Measurements from ENCODE around the gene CRTAP. TPM values are rescaled to one million over a fixed set of nuclear protein-coding genes. Genes with fewer than 3 reads are reported as not detected.
A peak's percentile ranks its signal among the peaks of the same experiment; 100 is the strongest.
"Not testable (repeated sequence)": the region's sequence is repeated elsewhere in the genome, so short reads cannot be mapped to it uniquely, and the experiment has no call there.

Gene CRTAP
- total RNA-seq, 4 donors from 2014 or later, result 174 to 687 (median 286) TPM

GRCh38 chr3:33071946-33072345 is 41.9 kb upstream of the CRTAP start:
- H3K27ac ChIP-seq, result no peak overlapping the region
- no peaks in the 10 kb centered on the region for H3K36me3 ChIP-seq
- intact Hi-C loops (cut with DNase I; ENCODE audit: low total_unique reads), result no loop called here
- no peak overlapping the region for H3K4me3 ChIP-seq
- no peaks in the 10 kb centered on the region for H3K9me3 ChIP-seq
- no peaks in the 10 kb centered on the region for H3K4me1 ChIP-seq
- no peak for DNase-seq
- TF ChIP-seq, protein P1, sequence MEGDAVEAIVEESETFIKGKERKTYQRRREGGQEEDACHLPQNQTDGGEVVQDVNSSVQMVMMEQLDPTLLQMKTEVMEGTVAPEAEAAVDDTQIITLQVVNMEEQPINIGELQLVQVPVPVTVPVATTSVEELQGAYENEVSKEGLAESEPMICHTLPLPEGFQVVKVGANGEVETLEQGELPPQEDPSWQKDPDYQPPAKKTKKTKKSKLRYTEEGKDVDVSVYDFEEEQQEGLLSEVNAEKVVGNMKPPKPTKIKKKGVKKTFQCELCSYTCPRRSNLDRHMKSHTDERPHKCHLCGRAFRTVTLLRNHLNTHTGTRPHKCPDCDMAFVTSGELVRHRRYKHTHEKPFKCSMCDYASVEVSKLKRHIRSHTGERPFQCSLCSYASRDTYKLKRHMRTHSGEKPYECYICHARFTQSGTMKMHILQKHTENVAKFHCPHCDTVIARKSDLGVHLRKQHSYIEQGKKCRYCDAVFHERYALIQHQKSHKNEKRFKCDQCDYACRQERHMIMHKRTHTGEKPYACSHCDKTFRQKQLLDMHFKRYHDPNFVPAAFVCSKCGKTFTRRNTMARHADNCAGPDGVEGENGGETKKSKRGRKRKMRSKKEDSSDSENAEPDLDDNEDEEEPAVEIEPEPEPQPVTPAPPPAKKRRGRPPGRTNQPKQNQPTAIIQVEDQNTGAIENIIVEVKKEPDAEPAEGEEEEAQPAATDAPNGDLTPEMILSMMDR (IDR thresholded peaks at IDR 0.05), result no peak
- no peak for TF ChIP-seq POLR2A (IDR thresholded peaks at IDR 0.05)
- no peaks in the 10 kb centered on the region for H3K27me3 ChIP-seq

GRCh38 chr3:33074217-33075067 is 39.4 kb upstream of the CRTAP start:
- Histone ChIP-seq H3K4me3 (no peak overlapping the region), H3K4me1 (no peaks in the 10 kb centered on the region), H3K36me3 (no peaks in the 10 kb centered on the region), H3K27ac (no peak overlapping the region), H3K9me3 (no peaks in the 10 kb centered on the region), H3K27me3 (no peaks in the 10 kb centered on the region)
- TF ChIP-seq POLR2A (IDR thresholded peaks at IDR 0.05), result no peak
- TF ChIP-seq, protein P1 (IDR thresholded peaks at IDR 0.05), result peak; percentile 42 to 64 (median 58)
- intact Hi-C loops (cut with DNase I; ENCODE audit: low total_unique reads), result no loop called here
- DNase-seq, result peak in 1 of 2 donors; percentile 29

DNA sequence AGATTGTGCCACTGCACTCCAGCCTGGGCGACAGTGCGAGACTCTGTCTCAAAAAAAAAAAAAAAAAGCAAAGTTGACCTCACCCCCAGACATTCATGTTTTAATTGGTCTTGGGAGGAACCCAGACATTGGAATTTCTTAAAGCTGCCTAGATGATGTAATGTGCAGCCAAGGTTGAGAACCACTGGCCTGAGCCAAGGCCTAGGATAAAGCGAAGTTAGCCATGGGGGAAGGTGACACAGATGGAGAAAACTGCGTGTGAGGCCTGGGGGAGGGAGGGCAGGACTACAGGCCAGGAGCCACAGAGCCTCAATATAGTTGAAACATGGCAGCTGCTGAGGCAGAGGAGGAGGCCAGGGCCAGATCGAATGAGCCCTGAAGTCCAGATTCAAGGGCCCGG is 37.8 kb upstream of the CRTAP start:
- Histone ChIP-seq H3K27me3 (no peaks in the 10 kb centered on the region), H3K4me1 (no peaks in the 10 kb centered on the region), H3K27ac (no peak overlapping the region), H3K9me3 (no peaks in the 10 kb centered on the region), H3K36me3 (no peaks in the 10 kb centered on the region), H3K4me3 (no peak overlapping the region)
- no peak for DNase-seq
- no peak for TF ChIP-seq POLR2A (IDR thresholded peaks at IDR 0.05)
- TF ChIP-seq, protein P1 (IDR thresholded peaks at IDR 0.05), result no peak
- intact Hi-C loops (cut with DNase I; ENCODE audit: low total_unique reads), result no loop called here

DNA sequence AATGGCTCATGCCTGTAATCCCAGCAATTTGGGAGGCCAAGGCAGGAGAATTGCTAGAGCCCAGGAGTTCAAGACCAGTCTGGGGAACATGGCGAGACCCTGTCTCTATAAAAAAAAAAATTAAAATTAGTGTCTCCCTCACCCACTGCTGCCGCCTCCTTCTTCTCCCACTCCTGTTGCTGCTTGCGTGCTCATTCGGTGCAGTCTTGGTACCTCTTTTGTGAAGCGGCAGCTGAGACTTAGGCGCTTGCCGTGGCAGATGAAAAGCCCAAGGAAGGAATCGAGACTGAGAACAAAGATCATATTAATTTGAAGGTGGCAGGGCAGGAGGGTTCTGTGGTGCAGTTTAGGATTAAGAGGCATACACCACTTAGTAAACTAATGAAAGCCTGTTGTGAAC is 36.9 kb upstream of the CRTAP start:
- intact Hi-C loops (cut with DNase I; ENCODE audit: low total_unique reads), result no loop called here
- no peaks in the 10 kb centered on the region for H3K27me3 ChIP-seq
- no peak for TF ChIP-seq POLR2A (IDR thresholded peaks at IDR 0.05)
- TF ChIP-seq, protein P1 (IDR thresholded peaks at IDR 0.05), result no peak

DNA sequence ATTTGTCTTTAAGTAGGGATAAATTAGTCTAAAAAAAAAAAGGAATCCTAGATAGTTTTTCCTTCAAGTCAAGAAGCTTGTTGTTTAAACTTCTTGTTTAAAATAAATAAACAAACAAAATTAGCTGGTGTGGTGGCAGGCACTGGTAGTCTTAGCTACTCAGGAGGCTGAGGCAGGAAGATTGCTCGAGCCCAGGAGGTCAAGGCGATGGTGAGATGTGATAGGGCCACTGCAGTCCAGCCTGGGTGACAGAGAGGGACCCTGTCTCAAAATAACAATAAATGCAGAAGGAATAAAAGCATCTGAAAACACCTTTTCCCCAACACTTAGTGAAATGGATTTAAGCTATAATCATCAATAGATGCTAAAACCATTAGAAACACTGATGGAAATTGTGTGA is 35.8 kb upstream of the CRTAP start:
- H3K36me3 ChIP-seq, result no peaks in the 10 kb centered on the region
- no peaks in the 10 kb centered on the region for H3K4me1 ChIP-seq
- no peaks in the 10 kb centered on the region for H3K27me3 ChIP-seq
- no peak for DNase-seq
- no peak overlapping the region for H3K4me3 ChIP-seq
- TF ChIP-seq POLR2A (IDR thresholded peaks at IDR 0.05), result no peak
- TF ChIP-seq, protein P1 (IDR thresholded peaks at IDR 0.05), result no peak
- intact Hi-C loops (cut with DNase I; ENCODE audit: low total_unique reads), result no loop called here
- H3K9me3 ChIP-seq, result no peaks in the 10 kb centered on the region
- no peak overlapping the region for H3K27ac ChIP-seq

More for the DNA sequence above, 36.9 kb upstream of the CRTAP start:
- Histone ChIP-seq H3K27ac (no peak overlapping the region), H3K9me3 (no peaks in the 10 kb centered on the region), H3K4me3 (no peak overlapping the region), H3K4me1 (no peaks in the 10 kb centered on the region), H3K36me3 (no peaks in the 10 kb centered on the region)
- no peak for DNase-seq

GRCh38 chr3:33079813-33080212 is 34.0 kb upstream of the CRTAP start:
- H3K4me1 ChIP-seq; H3K9me3 ChIP-seq; H3K4me3 ChIP-seq; H3K27ac ChIP-seq; intact Hi-C loops (cut with DNase I; ENCODE audit: low total_unique reads); H3K27me3 ChIP-seq; DNase-seq; H3K36me3 ChIP-seq: not testable (repeated sequence)

Measured in uterus (tissue), 4 donors.